ENCODE measurements around the gene CST5.

DNA sequence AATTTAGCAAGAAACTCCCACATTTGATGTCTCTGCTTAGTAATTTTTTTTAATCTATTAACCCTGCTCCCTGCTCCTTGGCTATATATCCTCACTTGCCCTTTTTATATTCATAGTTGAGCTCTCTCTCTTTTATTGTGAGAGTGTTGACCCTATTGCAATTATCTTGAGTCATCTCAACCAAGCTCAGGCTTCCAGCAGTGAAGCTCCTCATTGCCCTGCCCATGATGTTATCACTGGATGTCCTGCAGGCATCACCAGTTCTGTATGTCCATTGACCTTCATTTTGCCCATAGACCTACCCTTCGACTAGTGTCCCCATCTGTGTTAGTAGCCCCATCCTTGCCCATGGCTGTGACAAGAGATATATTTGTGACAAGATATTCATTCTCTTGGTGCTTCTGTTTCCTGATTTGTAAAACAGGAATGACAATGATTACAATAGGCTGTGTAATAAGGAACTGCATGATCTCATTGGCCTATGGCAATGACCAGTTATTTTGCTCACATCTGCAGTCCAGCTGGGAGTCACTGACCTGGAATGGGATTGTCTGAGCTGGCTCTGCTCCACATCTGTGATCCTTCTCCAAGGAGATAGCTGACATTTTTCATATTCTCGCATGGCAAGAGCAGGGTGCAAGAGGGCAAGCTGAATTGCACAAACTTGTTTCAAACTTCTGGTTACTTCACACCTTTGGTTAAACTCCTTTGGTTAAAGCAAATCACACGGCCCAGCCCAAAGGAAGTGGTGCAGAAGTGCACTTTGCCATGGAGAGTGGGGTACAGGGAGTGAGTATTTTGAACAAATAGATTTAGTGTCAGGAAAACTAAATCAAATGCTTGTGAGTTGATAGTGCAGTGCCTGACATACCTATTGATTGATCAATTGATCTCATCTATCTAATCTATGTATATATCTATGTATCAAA is 47.7 kb upstream of the CST5 start:
- TF ChIP-seq SP2 (tag by site-specific recombination; IDR thresholded peaks at IDR 0.05), result no peak
- TF ChIP-seq ZBTB7A (tag by site-specific recombination; IDR thresholded peaks at IDR 0.05; ENCODE audit: low read depth), result no peak
- no peak for TF ChIP-seq ZNF394 (tag by site-specific recombination; IDR thresholded peaks at IDR 0.05; ENCODE audit: borderline replicate concordance)
- TF ChIP-seq, protein P1, sequence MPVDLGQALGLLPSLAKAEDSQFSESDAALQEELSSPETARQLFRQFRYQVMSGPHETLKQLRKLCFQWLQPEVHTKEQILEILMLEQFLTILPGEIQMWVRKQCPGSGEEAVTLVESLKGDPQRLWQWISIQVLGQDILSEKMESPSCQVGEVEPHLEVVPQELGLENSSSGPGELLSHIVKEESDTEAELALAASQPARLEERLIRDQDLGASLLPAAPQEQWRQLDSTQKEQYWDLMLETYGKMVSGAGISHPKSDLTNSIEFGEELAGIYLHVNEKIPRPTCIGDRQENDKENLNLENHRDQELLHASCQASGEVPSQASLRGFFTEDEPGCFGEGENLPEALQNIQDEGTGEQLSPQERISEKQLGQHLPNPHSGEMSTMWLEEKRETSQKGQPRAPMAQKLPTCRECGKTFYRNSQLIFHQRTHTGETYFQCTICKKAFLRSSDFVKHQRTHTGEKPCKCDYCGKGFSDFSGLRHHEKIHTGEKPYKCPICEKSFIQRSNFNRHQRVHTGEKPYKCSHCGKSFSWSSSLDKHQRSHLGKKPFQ (tag by site-specific recombination; IDR thresholded peaks at IDR 0.05), result no peak
- no peak for TF ChIP-seq ZNF311 (tag by site-specific recombination; IDR thresholded peaks at IDR 0.05; ENCODE audit: borderline replicate concordance)
- TF ChIP-seq, protein P2, sequence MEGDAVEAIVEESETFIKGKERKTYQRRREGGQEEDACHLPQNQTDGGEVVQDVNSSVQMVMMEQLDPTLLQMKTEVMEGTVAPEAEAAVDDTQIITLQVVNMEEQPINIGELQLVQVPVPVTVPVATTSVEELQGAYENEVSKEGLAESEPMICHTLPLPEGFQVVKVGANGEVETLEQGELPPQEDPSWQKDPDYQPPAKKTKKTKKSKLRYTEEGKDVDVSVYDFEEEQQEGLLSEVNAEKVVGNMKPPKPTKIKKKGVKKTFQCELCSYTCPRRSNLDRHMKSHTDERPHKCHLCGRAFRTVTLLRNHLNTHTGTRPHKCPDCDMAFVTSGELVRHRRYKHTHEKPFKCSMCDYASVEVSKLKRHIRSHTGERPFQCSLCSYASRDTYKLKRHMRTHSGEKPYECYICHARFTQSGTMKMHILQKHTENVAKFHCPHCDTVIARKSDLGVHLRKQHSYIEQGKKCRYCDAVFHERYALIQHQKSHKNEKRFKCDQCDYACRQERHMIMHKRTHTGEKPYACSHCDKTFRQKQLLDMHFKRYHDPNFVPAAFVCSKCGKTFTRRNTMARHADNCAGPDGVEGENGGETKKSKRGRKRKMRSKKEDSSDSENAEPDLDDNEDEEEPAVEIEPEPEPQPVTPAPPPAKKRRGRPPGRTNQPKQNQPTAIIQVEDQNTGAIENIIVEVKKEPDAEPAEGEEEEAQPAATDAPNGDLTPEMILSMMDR (tag by site-specific recombination; IDR thresholded peaks at IDR 0.05), result no peak
- TF ChIP-seq ZNF174 (tag by site-specific recombination; IDR thresholded peaks at IDR 0.05), result no peak

Data from HEK293 (cell line).